Right forelimb (tissue), 1 donor: ENCODE data around the gene TBC1D22A.
"Not testable (repeated sequence)": the region's sequence is repeated elsewhere in the genome, so short reads cannot be mapped to it uniquely, and the experiment has no call there.

Source experiments
- DNase-seq: peaks from one replicate; pipeline ENCODE4 v3.0.0-alpha.2; 2018

The TBC1D22A gene

DNA sequence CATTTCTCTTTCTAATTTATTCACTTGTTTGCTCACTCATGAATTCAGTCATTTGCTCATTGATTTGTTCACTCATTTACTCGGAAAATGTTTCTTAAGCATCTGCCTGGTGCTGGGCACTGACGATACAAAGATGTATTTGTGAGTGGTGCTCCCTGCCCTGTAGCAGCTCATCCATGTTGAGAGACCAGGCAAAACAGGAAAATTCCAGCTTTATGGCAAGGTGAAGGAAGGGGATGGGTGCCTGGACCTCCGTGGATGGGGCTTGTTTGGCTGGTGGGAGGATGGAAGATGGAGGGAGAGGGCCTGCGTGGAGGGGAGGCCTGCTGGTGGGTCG is 53.1 kb downstream of the TBC1D22A start:
- no peak for DNase-seq

DNA sequence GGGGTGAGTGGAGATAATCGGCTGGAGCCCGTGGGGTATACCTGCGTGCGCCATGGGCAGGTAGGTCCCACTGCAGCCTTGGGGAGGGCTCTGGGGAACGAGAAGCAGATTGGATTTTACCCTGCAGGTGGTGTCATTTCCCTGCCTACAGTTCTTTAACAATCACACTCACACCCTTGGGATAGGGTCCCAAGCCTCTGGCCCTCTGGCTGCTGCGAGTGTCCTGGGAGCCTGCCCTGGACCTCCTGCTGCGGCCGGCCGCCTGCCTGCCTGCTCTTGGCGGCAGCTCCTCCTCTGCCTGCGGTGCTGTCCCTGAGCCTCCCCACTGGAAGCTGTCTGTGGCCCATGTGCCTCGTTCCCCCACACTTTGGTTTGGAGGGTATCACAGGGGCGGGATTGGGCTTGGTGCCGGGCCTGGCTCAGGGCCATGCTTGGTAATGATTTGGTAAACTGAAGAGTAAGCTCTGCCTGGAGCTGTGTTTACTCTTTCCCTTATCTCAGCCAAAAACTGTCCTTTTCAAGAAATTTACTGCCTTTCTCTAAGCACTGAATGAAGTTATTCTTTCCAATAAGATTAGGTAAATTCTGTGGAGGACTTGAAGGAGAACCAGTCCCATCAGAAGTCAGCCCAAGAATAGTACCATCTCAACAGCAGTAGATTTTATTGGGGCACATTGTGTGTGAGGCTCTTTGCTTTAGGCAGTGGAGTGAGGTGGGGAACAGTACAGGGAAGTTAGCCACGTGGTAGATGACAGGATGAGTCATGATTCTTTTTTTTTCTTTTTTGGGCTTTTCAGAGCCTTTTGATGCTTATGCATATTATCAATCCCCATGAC is 53.7 kb downstream of the TBC1D22A start:
- DNase-seq = no peak

DNA sequence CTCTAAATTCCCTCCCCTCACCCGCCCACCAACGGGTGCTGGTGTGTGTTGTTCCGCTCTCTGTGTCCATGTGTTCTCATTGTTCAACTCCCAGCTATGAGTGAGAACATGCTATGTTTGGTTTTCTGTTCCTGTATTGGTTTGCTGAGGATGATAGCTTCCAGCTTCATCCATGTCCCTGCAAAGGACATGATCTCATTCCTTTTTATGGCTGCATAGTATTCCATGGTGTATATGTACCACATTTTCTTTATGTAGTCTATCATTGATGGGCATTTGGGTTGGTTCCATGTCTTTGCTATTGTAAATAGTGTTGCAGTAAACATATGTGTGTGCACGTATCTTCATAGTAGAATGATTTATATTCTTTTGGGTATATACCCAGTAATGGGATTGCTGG is 54.9 kb downstream of the TBC1D22A start:
- DNase-seq = not testable (repeated sequence)

DNA sequence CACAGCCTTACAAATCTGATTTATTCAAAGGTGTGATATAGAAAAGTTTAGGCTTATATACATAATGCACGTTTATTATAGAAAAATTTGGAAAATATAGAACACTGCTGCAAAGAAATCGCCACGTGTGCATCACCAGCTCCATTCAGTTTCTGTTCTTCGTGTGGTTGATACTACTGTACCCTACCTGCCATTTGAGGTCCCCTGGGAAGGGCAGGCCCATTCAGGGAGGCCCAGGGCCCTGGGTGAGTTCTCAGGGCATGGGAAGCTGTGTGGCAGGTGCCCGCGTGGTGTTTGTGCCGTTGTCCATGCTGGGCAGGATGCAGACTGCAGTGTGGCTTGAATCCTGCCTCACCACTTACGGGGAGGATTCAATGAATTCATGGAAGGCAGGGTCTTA is 60.8 kb downstream of the TBC1D22A start:
- no peak for DNase-seq

DNA sequence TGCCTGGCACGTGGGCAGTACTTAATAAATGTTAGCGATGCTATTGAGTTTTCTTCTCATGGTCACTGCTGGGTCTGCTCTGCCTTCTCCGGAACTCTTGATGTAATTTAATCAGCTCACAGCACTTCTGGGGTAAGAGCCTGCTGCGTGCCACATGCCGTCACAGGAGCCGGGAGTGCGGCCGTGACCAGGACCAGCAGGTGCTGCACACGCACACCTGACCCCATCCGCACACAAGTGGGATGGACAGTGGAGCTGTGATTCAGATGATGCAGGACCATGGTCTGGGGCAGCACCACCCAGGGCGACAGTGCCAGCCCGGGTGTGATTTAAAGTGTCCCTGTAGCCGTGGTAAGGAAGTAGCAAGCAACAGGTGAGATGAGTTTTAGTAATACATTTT is 61.2 kb downstream of the TBC1D22A start:
- no peak for DNase-seq

GRCh38 chr22:46824344-46824909 is 62.0 kb downstream of the TBC1D22A start:
- DNase-seq = no peak

GRCh38 chr22:46824980-46825544 is 62.6 kb downstream of the TBC1D22A start:
- DNase-seq = no peak

GRCh38 chr22:46826438-46827135 is 64.1 kb downstream of the TBC1D22A start:
- no peak for DNase-seq

DNA sequence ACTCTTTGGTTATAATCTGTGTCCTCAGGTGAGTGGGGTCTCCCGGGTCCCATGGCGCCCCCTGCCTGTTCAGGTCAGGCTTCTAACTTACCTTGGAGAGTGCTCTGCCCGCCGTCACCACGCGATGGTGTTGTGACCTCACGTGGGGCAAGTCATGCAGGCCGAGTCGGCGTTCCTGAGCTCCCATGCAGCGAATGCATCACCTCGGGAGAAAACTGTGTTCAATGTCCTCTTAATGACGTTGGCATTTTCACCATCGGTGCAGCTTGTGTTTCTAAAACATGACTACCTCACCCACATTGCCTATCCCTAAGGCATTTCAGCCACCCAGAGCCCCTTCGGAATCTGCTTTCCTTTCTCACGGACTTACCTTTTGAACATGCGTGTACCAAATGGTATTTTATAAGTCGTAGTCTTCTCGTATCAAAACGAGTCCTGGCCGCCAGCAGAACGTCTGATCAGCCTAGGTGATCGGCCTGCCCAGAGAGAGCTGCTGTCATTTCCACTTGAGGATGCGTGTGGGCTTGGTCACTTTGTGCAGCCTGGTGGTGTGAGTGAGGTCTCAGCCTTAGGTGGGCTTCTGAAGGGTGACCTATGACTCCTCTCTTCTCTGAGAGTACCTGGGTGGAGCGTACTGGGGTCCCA is 64.8 kb downstream of the TBC1D22A start:
- no peak for DNase-seq

GRCh38 chr22:46827781-46828180 is 65.3 kb downstream of the TBC1D22A start:
- no peak for DNase-seq

GRCh38 chr22:46828323-46828900 is 66.0 kb downstream of the TBC1D22A start:
- DNase-seq = no peak

DNA sequence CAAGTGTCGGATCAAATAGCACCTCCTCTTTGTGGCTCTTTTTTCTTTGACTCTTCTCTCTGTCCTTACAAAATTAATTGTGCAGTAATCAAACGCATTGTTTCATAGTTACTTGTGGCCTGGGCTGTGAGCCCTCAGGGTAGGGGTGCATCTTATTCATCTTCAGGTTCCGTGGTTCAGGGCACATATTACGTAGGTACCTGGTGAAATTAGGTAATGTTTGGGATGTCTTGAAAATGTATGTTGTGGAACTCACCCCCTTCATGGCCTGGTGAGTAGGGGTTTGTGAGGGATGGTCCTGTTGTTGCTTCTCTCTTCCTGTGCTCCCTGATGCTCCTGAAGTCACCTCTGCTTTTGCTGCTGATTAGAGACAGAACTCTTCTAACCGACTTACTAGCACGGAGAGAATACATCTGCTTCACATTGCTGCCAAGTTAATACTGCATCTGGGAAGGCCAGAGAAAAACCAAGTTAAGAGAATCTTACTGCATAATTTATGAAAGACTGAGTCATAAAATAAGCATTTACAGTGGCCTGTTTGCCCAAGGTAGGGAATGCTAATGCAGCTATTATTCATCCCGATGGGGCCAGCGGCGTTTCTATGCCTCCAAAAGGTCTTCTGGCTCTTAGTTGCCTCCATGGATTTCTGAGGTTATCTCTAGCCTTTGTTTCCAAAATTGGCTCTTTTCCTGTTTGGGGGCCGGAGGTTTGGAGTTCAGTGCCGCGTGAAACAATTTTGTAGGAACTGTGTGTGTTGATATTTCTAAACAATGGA is 66.9 kb downstream of the TBC1D22A start:
- no peak for DNase-seq

DNA sequence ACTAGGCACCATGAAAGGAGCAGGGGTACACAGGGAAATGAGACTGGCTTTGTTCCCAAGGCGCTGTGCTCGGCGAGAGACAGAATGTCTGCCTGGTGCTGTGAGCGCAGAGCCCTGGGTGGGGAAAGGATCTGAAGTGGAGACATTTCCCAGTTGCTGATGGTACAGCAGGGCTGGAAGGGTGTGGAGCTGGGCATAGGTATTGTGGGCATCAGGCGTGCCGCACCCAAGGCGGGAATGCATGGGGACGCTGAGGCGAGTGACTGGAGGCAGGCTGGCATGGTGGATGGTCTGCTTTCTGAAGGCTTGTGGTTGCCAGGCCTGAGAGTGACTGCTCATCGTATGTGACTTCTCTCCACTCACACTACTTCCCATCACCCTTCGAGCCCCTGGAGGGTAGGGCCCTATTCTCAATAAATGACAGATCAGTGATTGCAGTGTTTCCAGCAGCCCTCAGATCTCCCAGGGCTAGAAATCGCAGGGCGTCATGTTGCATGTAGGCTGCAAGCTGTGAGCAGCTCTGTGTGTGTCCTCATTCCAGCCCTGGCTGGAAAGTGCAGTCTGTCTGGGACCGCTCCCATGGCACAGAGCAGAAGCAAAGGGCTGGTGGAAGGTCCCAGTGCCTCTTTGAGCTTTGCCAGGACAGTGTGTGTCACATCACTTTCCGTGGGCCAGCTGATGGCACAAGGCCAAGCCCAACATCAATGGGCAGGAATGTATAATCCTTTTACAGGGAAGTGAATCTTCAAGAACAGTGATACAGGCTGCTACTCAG is 67.7 kb downstream of the TBC1D22A start:
- DNase-seq = no peak

GRCh38 chr22:46830841-46831240 is 68.4 kb downstream of the TBC1D22A start:
- DNase-seq = no peak

DNA sequence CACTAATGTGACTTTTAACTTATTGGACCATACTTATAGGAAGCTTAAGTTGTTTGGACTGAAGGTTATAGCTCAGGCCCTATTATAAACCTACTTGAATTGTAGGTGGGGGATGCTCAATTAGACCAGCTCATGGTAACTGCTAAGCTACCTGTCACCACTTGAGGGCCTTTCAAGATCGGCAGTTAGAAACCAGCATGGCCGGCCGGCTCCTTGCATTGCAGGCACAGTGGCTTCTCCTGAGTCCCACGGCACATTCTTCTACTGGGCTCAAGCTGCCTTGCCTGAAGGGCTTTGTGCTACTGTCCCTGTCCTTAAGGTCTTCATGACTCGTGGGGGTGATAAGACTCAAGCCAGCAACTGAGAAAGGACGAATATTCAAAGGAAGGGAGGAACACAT is 70.8 kb downstream of the TBC1D22A start:
- no peak for DNase-seq

GRCh38 chr22:46834021-46834737 is 71.7 kb downstream of the TBC1D22A start:
- no peak for DNase-seq

GRCh38 chr22:46835288-46835687 is 72.8 kb downstream of the TBC1D22A start:
- DNase-seq = no peak

- DNase-seq = no peak
These were observed 73.2 kb downstream of the TBC1D22A start for GRCh38 chr22:46835693-46836092.

DNA sequence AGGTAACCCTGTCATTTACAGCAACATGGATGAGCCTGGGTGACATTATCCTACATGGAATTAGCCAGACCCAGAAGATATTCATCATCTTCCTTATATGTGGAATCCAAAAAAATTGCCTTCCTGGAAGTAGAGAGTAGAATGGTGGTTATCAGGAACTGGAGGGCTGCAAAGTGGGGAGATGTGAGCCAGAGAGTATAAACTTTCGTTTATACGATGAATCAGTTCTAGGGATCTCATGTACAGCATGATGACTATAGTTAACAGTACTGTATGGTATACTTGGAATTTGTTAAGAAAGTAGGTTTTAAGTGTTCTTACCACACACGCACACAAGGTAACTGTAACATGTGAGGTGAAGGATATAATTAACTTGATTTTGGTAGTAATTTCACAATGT is 79.1 kb downstream of the TBC1D22A start:
- DNase-seq = no peak

DNA sequence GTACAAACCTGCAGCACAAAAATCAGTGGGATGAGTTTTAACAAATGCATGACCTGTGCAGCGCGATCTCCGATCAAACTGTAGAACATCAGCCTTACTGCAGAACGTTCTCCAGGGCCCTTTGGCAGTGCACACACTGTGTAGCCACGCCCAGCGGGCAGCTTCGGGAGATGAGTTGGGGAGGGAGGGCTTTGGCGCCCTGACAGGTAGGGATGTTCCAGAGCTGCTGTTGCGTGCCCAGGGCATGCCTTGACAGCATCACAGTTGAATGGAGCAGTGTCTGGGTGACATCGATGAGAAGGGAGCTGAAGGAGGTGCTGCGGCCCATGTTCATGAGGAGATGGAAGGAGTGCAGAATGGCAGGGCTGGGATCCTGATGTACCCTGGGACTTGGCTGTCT is 80.2 kb downstream of the TBC1D22A start:
- no peak for DNase-seq

- no peak for DNase-seq
These were observed 81.4 kb downstream of the TBC1D22A start for GRCh38 chr22:46843821-46844255.
